Measurements from ENCODE around the gene BCKDHB. TPM values are rescaled to one million over a fixed set of nuclear protein-coding genes. Genes with fewer than 3 reads are reported as not detected.
"Not testable (repeated sequence)": the region's sequence is repeated elsewhere in the genome, so short reads cannot be mapped to it uniquely, and the experiment has no call there.

Gene BCKDHB
- total and polyA plus RNA-seq, 5 donors, result 10.9 to 23.9 (median 17.9) TPM

DNA sequence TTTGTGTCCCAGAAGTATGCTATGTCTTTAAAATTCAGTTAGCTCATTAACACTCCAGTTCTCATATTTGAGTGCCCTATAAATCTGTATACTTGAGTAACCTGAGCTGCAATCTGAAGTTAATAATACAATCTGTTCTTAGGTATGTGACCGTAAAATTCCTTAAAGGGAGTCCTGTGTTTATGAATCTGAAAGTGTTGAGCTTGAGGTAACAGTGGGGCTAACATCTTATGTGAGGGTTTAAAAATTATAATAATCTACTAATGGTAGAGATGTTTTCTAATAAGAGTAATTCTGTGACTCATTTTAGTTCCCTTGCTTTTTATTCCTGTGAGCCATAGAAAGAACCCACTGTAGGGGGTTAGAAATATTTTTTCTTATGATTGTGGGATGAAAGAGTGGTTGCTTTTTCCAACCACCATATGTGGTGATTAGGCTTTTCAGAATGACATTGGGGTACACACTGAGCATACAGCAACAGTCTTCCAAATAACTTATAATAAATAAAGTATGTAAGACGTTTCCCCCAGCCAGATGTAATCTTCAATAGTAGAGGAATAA lies 121.2 kb downstream of the BCKDHB start:
- Histone ChIP-seq H3K27ac (ENCODE audit: low read length) (no peak overlapping the region), H3K4me3 (ENCODE audit: low read length) (no peak overlapping the region), H3K9me3 (ENCODE audit: control insufficient read depth, low read length) (no peaks in the 10 kb centered on the region), H3K27me3 (ENCODE audit: control insufficient read depth, insufficient read depth) (no peaks in the 10 kb centered on the region), H3K4me1 (ENCODE audit: control insufficient read depth, insufficient read depth, low read length) (no peaks in the 10 kb centered on the region)
- DNase-seq (no peak), ATAC-seq (no peak)
- intact Hi-C loops (cut with DNase I), result no loop called here
- 79% methylated on average over 2 of the region's 2 CpGs for WGBS

DNA sequence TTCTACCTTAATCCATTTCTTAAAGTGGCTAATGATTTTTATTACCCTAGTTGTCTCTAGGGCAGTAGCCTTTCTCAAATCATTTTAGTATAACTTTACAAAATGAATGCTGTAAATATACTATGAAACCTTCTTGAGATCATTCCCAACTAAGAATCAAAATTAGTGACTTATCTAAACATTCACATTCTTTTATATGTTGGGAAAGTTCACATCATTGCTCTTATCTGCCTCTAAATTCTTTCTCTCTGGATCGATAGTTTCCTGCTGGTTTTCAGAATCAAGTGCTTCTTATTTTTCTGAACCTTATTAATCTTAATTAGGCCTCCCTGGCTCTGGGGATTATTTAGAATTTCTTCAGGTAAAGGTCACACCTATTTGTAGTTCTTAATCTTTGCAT lies 126.8 kb downstream of the BCKDHB start:
- no peak overlapping the region for H3K27ac ChIP-seq (ENCODE audit: low read length)
- no peaks in the 10 kb centered on the region for H3K9me3 ChIP-seq (ENCODE audit: control insufficient read depth, low read length)
- ATAC-seq (no peak), DNase-seq (no peak)
- intact Hi-C loops (cut with DNase I), result no loop called here
- no peak overlapping the region for H3K4me3 ChIP-seq (ENCODE audit: low read length)
- no peaks in the 10 kb centered on the region for H3K27me3 ChIP-seq (ENCODE audit: control insufficient read depth, insufficient read depth)
- WGBS, result 63% methylated on average over 1 of the region's 1 CpG
- peaks cover 2% of the 10 kb centered on the region for H3K4me1 ChIP-seq (ENCODE audit: control insufficient read depth, insufficient read depth, low read length)

DNA sequence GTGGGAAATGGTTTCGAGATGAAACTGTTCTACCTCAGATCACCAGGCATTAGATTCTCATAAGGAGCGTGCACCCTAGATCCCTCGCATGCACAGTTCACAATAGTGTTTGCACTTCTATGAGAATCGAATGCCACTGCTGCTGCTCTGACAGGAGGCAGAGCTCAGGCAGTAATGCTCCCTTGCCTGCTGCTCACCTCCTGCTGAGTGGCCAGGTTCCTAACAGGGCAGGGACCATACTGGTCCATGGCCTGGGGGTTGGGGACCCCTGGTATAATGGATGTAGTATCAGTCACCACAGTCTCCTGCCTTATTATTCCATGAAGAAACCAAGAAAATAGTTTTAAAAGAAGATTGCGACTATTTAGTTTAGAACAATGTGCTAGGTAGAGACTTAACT lies 127.5 kb downstream of the BCKDHB start:
- Histone ChIP-seq H3K9me3 (ENCODE audit: control insufficient read depth, low read length) (no peaks in the 10 kb centered on the region), H3K27me3 (ENCODE audit: control insufficient read depth, insufficient read depth) (no peaks in the 10 kb centered on the region), H3K27ac (ENCODE audit: low read length) (no peak overlapping the region), H3K4me1 (ENCODE audit: control insufficient read depth, insufficient read depth, low read length) (peaks cover 2% of the 10 kb centered on the region), H3K4me3 (ENCODE audit: low read length) (no peak overlapping the region)
- DNase-seq (no peak), ATAC-seq (no peak)
- intact Hi-C loops (cut with DNase I), result no loop called here
- WGBS, result 90% methylated on average over 5 of the region's 5 CpGs

DNA sequence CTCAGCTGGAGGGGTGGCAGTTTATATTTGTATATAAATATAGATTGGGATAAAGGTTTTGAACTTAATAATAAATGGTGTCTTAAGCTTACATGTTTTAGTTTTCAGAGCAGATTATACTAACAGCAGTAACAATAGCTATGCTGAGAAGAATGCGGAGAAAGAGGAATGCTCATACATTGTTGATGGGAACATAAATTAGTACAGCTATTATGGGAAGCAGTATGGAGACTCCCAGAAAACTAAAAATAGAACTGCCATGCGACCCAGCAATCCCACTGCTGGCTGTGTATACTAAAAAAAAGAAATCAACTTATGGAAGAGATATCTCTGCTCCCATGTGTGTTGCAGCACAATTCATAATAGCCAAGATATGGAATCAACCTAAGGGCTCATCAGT lies 127.9 kb downstream of the BCKDHB start:
- H3K4me1 ChIP-seq (ENCODE audit: control insufficient read depth, insufficient read depth, low read length), result peaks cover 2% of the 10 kb centered on the region
- no peak overlapping the region for H3K27ac ChIP-seq (ENCODE audit: low read length)
- no peaks in the 10 kb centered on the region for H3K27me3 ChIP-seq (ENCODE audit: control insufficient read depth, insufficient read depth)
- intact Hi-C loops (cut with DNase I), result no loop called here
- ATAC-seq, result no peak
- 63% methylated on average over 2 of the region's 2 CpGs for WGBS
- H3K9me3 ChIP-seq (ENCODE audit: control insufficient read depth, low read length), result no peaks in the 10 kb centered on the region
- H3K4me3 ChIP-seq (ENCODE audit: low read length), result no peak overlapping the region
- no peak for DNase-seq

DNA sequence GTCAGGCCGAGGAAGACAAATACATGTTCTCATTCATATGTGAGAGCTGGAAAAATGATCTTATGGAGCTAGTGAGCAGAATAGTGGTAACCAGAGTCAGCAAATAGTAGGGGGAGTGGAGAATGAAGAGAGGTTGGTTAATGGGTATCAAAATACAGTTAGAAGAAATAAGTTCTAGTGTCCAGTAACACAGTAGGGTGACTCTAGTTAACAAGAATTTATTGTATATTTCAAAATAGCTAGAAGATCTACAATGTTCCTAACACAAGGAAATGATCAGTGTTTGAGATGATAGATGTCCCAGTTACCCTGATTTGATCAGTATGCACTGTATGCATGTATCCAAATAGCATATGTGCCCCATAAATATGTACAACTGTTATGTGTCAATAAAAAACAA lies 128.4 kb downstream of the BCKDHB start:
- Histone ChIP-seq H3K4me3 (ENCODE audit: low read length) (no peak overlapping the region), H3K27ac (ENCODE audit: low read length) (no peak overlapping the region), H3K4me1 (ENCODE audit: control insufficient read depth, insufficient read depth, low read length) (peaks cover 2% of the 10 kb centered on the region), H3K27me3 (ENCODE audit: control insufficient read depth, insufficient read depth) (no peaks in the 10 kb centered on the region), H3K9me3 (ENCODE audit: control insufficient read depth, low read length) (no peaks in the 10 kb centered on the region)
- intact Hi-C loops (cut with DNase I), result no loop called here
- 85% methylated on average over 1 of the region's 1 CpG for WGBS
- ATAC-seq (no peak), DNase-seq (no peak)

DNA sequence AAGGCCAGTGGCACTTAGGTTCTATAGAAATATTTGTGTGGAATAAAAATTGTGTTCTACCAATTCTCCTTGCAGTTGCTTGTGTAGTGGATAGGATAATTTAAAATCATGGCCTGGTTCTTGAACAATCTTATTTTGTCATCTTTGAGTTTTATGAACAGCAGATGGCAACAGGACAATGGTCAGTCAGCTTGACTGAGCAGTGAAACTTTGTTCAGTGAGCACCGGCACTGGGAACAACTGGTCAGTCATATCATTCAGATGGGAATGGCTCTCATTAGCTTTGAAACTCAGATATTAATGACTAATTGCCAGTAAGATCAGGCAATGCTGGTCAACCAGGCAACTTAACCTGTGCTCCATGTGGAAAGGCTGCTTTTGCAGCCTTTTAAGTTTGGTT lies 129.2 kb downstream of the BCKDHB start:
- Histone ChIP-seq H3K9me3 (ENCODE audit: control insufficient read depth, low read length) (no peaks in the 10 kb centered on the region), H3K27ac (ENCODE audit: low read length) (no peak overlapping the region), H3K27me3 (ENCODE audit: control insufficient read depth, insufficient read depth) (no peaks in the 10 kb centered on the region), H3K4me3 (ENCODE audit: low read length) (no peak overlapping the region), H3K4me1 (ENCODE audit: control insufficient read depth, insufficient read depth, low read length) (peaks cover 2% of the 10 kb centered on the region)
- intact Hi-C loops (cut with DNase I), result no loop called here
- 77% methylated on average over 1 of the region's 1 CpG for WGBS
- ATAC-seq, result no peak
- no peak for DNase-seq

DNA sequence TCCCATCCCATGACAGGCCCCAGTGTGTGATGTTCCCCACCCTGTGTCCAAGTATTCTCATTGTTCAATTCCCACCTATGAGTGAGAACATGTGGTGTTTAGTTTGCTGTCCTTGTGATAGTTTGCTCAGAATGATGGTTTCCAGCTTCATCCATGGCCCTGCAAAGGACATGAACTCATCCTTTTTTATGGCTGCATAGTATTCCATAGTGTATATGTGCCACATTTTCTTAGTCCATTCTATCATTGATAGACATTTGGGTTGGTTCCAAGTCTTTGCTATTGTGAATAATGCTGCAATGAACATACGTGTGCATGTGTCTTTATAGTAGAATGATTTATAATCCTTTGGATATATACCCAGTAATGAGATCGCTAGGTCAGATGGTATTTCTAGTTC lies 132.3 kb downstream of the BCKDHB start:
- WGBS, result 99% methylated on average over 2 of the region's 2 CpGs
- DNase-seq; intact Hi-C loops (cut with DNase I); H3K4me3 ChIP-seq (ENCODE audit: low read length); H3K4me1 ChIP-seq (ENCODE audit: control insufficient read depth, insufficient read depth, low read length); H3K27me3 ChIP-seq (ENCODE audit: control insufficient read depth, insufficient read depth); ATAC-seq; H3K9me3 ChIP-seq (ENCODE audit: control insufficient read depth, low read length); H3K27ac ChIP-seq (ENCODE audit: low read length): not testable (repeated sequence)

DNA sequence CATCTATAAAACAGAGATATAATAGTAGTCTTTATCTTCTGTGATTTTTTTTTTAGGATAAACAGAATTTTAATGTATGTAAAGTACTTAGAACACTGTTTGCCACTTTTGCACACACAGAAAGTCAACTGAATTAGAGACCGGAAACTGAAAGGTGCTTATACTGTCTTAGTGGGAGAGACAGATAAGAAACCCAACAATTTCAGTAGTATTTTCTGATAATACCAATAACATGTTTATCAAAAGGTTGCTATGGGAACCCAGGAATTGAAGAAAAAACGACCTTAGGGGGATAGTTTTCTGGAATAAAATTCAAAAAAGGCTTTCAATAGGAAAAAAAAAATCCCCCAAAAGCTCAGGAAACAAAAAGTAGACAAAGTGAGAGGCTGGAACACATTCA lies 138.6 kb downstream of the BCKDHB start:
- no peaks in the 10 kb centered on the region for H3K27me3 ChIP-seq (ENCODE audit: control insufficient read depth, insufficient read depth)
- 66% methylated on average over 2 of the region's 2 CpGs for WGBS
- H3K9me3 ChIP-seq (ENCODE audit: control insufficient read depth, low read length), result no peaks in the 10 kb centered on the region
- ATAC-seq, result no peak
- H3K4me1 ChIP-seq (ENCODE audit: control insufficient read depth, insufficient read depth, low read length), result no peaks in the 10 kb centered on the region
- DNase-seq, result no peak
- H3K4me3 ChIP-seq (ENCODE audit: low read length), result no peak overlapping the region
- no peak overlapping the region for H3K27ac ChIP-seq (ENCODE audit: low read length)
- intact Hi-C loops (cut with DNase I), result no loop called here

DNA sequence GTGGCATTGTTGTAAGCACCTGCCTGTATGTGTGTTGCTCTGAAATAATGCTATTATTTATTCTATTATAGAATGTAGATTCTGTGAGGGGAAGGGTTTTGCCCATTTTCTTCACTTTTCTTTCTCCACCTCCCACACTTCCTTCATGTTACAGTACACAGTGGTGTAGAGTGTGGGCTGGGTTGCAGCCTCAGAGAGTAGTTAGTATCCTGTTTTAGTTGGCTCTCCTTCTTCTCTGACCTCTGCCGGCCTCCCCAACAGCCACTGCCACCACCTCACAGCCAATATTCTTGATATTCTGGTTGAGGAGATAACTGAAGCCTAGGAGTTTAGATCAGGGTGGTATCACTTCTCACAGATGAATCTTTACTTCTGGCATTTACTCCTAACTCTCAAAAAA lies 143.4 kb downstream of the BCKDHB start:
- H3K4me1 ChIP-seq (ENCODE audit: control insufficient read depth, insufficient read depth, low read length), result no peaks in the 10 kb centered on the region
- no peak overlapping the region for H3K27ac ChIP-seq (ENCODE audit: low read length)
- 35% methylated on average over 1 of the region's 1 CpG for WGBS
- DNase-seq (peak in 1 of 3 donors; percentile 59), ATAC-seq (peak; percentile 80 to 95)
- H3K4me3 ChIP-seq (ENCODE audit: low read length), result no peak overlapping the region
- no peaks in the 10 kb centered on the region for H3K27me3 ChIP-seq (ENCODE audit: control insufficient read depth, insufficient read depth)
- intact Hi-C loops (cut with DNase I), result no loop called here
- no peaks in the 10 kb centered on the region for H3K9me3 ChIP-seq (ENCODE audit: control insufficient read depth, low read length)

DNA sequence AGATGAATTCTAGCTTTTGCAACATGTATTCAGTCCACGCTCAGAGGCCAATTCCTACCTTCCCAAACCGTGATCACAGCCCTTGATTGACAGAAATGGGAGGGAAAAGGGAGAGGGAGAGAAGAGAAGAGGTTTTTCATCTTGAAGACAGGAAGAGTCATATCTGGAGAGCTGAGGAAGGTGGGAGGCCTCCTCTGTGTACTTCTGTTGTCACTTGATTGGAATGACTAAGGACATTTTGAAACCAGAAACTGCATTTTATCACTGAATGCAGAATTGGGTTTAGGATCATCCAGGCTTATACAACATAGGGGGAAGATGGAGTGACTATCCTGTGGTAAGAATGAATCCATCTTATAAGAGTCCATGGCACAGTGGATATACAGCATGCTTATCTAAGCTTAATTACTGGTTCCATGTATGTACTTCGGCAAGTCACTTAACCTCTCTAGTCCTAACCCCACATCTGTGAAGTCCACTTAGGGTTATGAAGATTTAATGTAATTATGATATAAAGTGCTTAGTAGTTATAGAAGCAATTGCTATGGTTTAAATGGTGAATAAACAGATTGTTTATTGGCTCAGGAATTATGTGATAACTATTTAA lies 144.0 kb downstream of the BCKDHB start:
- no peak overlapping the region for H3K4me3 ChIP-seq (ENCODE audit: low read length)
- H3K27me3 ChIP-seq (ENCODE audit: control insufficient read depth, insufficient read depth), result no peaks in the 10 kb centered on the region
- no peaks in the 10 kb centered on the region for H3K4me1 ChIP-seq (ENCODE audit: control insufficient read depth, insufficient read depth, low read length)
- no peak for ATAC-seq
- intact Hi-C loops (cut with DNase I), result no loop called here
- WGBS, result 76% methylated on average over 3 of the region's 3 CpGs
- no peak overlapping the region for H3K27ac ChIP-seq (ENCODE audit: low read length)
- no peak for DNase-seq
- H3K9me3 ChIP-seq (ENCODE audit: control insufficient read depth, low read length), result no peaks in the 10 kb centered on the region

DNA sequence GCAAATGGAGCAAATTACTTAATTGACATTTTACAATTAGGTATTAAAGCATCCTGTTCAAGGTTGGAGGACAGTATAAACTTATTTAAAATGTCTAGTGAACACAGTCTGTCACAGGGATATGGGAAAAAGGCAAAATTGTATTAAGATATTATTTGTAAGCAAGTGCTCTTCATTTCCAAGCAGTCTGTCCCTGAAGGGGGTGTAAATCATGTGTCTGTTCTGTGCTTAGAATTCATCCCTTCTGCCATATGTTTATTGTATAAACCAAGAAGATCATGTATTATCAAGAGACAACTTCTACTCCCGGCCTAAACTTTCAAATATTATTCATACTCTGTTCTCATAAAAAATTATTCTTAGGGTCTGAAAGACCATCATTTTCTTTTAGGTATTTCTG lies 144.8 kb downstream of the BCKDHB start:
- no peaks in the 10 kb centered on the region for H3K4me1 ChIP-seq (ENCODE audit: control insufficient read depth, insufficient read depth, low read length)
- H3K4me3 ChIP-seq (ENCODE audit: low read length), result no peak overlapping the region
- no peak overlapping the region for H3K27ac ChIP-seq (ENCODE audit: low read length)
- 84% methylated on average over 1 of the region's 1 CpG for WGBS
- intact Hi-C loops (cut with DNase I), result no loop called here
- no peaks in the 10 kb centered on the region for H3K27me3 ChIP-seq (ENCODE audit: control insufficient read depth, insufficient read depth)
- ATAC-seq (no peak), DNase-seq (no peak)
- H3K9me3 ChIP-seq (ENCODE audit: control insufficient read depth, low read length), result no peaks in the 10 kb centered on the region

DNA sequence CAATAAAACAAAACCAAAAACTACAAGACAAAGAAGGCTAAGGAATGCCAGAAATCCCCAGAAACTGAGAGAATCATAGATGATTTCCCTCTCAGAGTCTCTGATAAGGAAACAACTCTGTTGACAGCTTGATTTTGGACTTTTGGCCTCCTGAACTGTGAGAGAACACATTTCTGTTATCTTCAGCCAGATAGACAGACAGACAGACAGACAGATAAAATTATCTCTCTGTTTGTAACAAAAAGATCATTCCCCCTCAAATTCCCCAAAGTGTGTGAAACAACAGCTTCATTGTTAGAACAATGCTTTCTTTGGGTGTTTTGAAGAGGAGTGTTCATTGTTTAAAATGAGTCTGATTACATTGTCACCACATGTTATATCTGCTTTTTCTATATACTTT lies 148.2 kb downstream of the BCKDHB start:
- ATAC-seq (no peak), DNase-seq (no peak)
- Histone ChIP-seq H3K4me1 (ENCODE audit: control insufficient read depth, insufficient read depth, low read length) (no peaks in the 10 kb centered on the region), H3K9me3 (ENCODE audit: control insufficient read depth, low read length) (no peaks in the 10 kb centered on the region), H3K27ac (ENCODE audit: low read length) (no peak overlapping the region), H3K4me3 (ENCODE audit: low read length) (no peak overlapping the region), H3K27me3 (ENCODE audit: control insufficient read depth, insufficient read depth) (no peaks in the 10 kb centered on the region)
- intact Hi-C loops (cut with DNase I), result no loop called here

Data from right cardiac atrium (tissue), 5 donors.